Loucy (cell line): ENCODE data around the gene PCDHA5.
"Not testable (repeated sequence)": the region's sequence is repeated elsewhere in the genome, so short reads cannot be mapped to it uniquely, and the experiment has no call there.

ENCODE experiments used
- H2AFZ ChIP-seq: fragments of 200-600 bp; sonication (generic); 2 replicates; pipeline ENCODE4 v1.6.0; 2016; ENCODE audit warnings: antibody characterized with exemption, mild to moderate bottlenecking, low read length, moderate library complexity
- H3F3A ChIP-seq: fragments of 200-600 bp; 2 replicates; pipeline ENCODE4 v1.6.0; 2016; ENCODE audit warnings: antibody characterized with exemption, low read depth, mild to moderate bottlenecking
- H3K27me3 ChIP-seq: fragments of 200-600 bp; sonication (generic); 2 replicates; pipeline ENCODE4 v1.6.1; 2014; ENCODE audit warnings: low read length, mild to moderate bottlenecking; ENCODE audit not compliant: insufficient read depth, poor library complexity, severe bottlenecking
- H3K36me3 ChIP-seq: fragments of 200-600 bp; sonication (generic); 2 replicates; pipeline ENCODE4 v1.6.1; 2016; ENCODE audit warnings: low read length; ENCODE audit not compliant: insufficient read depth
- H3K4me1 ChIP-seq: fragments of 200-600 bp; sonication (generic); 2 replicates; pipeline ENCODE4 v1.5.1; 2014; ENCODE audit warnings: low read length, mild to moderate bottlenecking; ENCODE audit not compliant: insufficient read depth, poor library complexity, severe bottlenecking
- H3K4me2 ChIP-seq: fragments of 200-600 bp; sonication (generic); 2 replicates; pipeline ENCODE4 v1.6.0; 2014; ENCODE audit warnings: antibody characterized with exemption, low read length, low read depth, mild to moderate bottlenecking; ENCODE audit not compliant: poor library complexity, severe bottlenecking
- H3K4me3 ChIP-seq: fragments of 200-600 bp; sonication (generic); 2 replicates; pipeline ENCODE4 v1.5.1; 2014; ENCODE audit warnings: low read length, mild to moderate bottlenecking, mixed read lengths; ENCODE audit not compliant: poor library complexity, severe bottlenecking
- H3K79me2 ChIP-seq: fragments of 200-600 bp; sonication (generic); 2 replicates; pipeline ENCODE4 v1.6.1; 2014; ENCODE audit warnings: low read length; ENCODE audit not compliant: insufficient read depth
- H3K9ac ChIP-seq: fragments of 200-600 bp; sonication (generic); 2 replicates; pipeline ENCODE4 v1.6.0; 2014; ENCODE audit warnings: mild to moderate bottlenecking, low read depth, low read length, moderate library complexity; ENCODE audit not compliant: poor library complexity, severe bottlenecking
- H3K9me2 ChIP-seq: fragments of 200-600 bp; sonication (generic); replicated peaks from 2 replicates; pipeline ENCODE4 v1.6.1; 2016; ENCODE audit warnings: low read depth, low read length, mixed read lengths
- H3K9me3 ChIP-seq: fragments of 200-600 bp; sonication (generic); 2 replicates; pipeline ENCODE4 v1.6.1; 2014; ENCODE audit warnings: mild to moderate bottlenecking, antibody characterized with exemption, low read length, low read depth; ENCODE audit not compliant: insufficient read depth
- H4K20me1 ChIP-seq: fragments of 200-600 bp; sonication (generic); 2 replicates; pipeline ENCODE4 v1.6.0; 2014; ENCODE audit warnings: antibody characterized with exemption, low read length, mild to moderate bottlenecking; ENCODE audit not compliant: insufficient read depth, poor library complexity, severe bottlenecking
- EZH2phosphoT487 ChIP-seq: fragments of 200-600 bp; IDR thresholded peaks from 2 replicates; pipeline ENCODE4 v1.6.1; 2018; ENCODE audit warnings: antibody characterized with exemption, mild to moderate bottlenecking, moderate library complexity, borderline replicate concordance
- TF ChIP-seq, protein P1 (sequence below): fragments of 200-600 bp; sonication (generic); conservative IDR thresholded peaks from 2 replicates; pipeline ENCODE4 v1.5.1; 2014; ENCODE audit warnings: mild to moderate bottlenecking, antibody characterized with exemption, low read length

PCDHA5 gene

DNA sequence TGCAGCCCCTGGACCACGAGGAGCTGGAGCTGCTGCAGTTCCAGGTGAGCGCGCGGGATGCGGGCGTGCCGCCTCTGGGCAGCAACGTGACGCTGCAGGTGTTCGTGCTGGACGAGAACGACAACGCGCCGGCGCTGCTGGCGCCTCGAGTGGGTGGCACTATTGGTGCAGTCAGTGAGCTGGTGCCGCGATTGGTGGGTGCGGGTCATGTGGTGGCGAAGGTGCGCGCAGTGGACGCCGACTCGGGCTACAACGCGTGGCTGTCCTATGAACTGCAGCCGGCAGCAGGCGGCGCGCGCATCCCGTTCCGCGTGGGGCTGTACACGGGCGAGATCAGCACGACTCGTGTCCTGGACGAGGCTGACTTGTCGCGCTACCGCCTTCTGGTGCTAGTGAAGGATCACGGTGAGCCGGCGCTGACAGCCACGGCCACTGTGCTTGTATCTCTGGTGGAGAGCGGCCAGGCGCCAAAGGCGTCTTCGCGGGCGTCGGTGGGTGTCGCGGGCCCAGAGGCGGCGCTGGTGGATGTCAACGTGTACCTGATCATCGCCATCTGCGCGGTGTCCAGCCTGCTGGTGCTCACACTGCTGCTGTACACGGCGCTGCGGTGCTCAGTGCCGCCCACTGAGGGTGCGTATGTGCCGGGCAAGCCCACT lies 33.4 kb upstream of the PCDHA5 start:
- H3K27me3 ChIP-seq, H3K9me3 ChIP-seq, H3K4me1 ChIP-seq, H3K4me3 ChIP-seq, H3K79me2 ChIP-seq, H4K20me1 ChIP-seq, H3K9ac ChIP-seq, H3K9me2 ChIP-seq, H3K36me3 ChIP-seq, H2AFZ ChIP-seq, H3F3A ChIP-seq, H3K4me2 ChIP-seq: not testable (repeated sequence)

- H4K20me1 ChIP-seq: no peaks in the 10 kb centered on the region
- no peak overlapping the region for H3K4me3 ChIP-seq
- no peak overlapping the region for H3K4me2 ChIP-seq
- no peaks in the 10 kb centered on the region for H3K27me3 ChIP-seq
- no peaks in the 10 kb centered on the region for H3K79me2 ChIP-seq
- no peak overlapping the region for H2AFZ ChIP-seq
- H3K9me3 ChIP-seq: no peaks in the 10 kb centered on the region
- no peak overlapping the region for H3K9ac ChIP-seq
- no peaks in the 10 kb centered on the region for H3F3A ChIP-seq
- no peaks in the 10 kb centered on the region for H3K9me2 ChIP-seq
- H3K4me1 ChIP-seq: no peaks in the 10 kb centered on the region
- H3K36me3 ChIP-seq: no peaks in the 10 kb centered on the region
- TF ChIP-seq EZH2phosphoT487: no peak
- TF ChIP-seq, protein P1, sequence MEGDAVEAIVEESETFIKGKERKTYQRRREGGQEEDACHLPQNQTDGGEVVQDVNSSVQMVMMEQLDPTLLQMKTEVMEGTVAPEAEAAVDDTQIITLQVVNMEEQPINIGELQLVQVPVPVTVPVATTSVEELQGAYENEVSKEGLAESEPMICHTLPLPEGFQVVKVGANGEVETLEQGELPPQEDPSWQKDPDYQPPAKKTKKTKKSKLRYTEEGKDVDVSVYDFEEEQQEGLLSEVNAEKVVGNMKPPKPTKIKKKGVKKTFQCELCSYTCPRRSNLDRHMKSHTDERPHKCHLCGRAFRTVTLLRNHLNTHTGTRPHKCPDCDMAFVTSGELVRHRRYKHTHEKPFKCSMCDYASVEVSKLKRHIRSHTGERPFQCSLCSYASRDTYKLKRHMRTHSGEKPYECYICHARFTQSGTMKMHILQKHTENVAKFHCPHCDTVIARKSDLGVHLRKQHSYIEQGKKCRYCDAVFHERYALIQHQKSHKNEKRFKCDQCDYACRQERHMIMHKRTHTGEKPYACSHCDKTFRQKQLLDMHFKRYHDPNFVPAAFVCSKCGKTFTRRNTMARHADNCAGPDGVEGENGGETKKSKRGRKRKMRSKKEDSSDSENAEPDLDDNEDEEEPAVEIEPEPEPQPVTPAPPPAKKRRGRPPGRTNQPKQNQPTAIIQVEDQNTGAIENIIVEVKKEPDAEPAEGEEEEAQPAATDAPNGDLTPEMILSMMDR: no peak
Measured at GRCh38 chr5:140791089-140791488, 30.3 kb upstream of the PCDHA5 start.

- no peaks in the 10 kb centered on the region for H3K9me3 ChIP-seq
- H2AFZ ChIP-seq: no peak within 1 kb of the TSS
- no peaks in the 10 kb centered on the region for H3K9me2 ChIP-seq
- no peaks in the 10 kb centered on the region for H4K20me1 ChIP-seq
- H3K9ac ChIP-seq: no peak within 1 kb of the TSS
- H3K4me1 ChIP-seq: no peaks in the 10 kb centered on the region
- H3K36me3 ChIP-seq: no peaks in the 10 kb centered on the region
- TF ChIP-seq EZH2phosphoT487: no peak
- TF ChIP-seq, protein P1: peak; percentile 37; the same call in 1 of the 2 replicates
- H3K27me3 ChIP-seq: no peaks in the 10 kb centered on the region
- H3K4me3 ChIP-seq: no peak within 1 kb of the TSS
- no peaks in the 10 kb centered on the region for H3F3A ChIP-seq
- H3K4me2 ChIP-seq: no peak within 1 kb of the TSS
- H3K79me2 ChIP-seq: no peaks in the 10 kb centered on the region
Measured at GRCh38 chr5:140794595-140795258, 26.7 kb upstream of the PCDHA5 start, which contains the start of gene PCDHA2. PCDHA2 (plus strand) TSS chr5:140794852.

DNA sequence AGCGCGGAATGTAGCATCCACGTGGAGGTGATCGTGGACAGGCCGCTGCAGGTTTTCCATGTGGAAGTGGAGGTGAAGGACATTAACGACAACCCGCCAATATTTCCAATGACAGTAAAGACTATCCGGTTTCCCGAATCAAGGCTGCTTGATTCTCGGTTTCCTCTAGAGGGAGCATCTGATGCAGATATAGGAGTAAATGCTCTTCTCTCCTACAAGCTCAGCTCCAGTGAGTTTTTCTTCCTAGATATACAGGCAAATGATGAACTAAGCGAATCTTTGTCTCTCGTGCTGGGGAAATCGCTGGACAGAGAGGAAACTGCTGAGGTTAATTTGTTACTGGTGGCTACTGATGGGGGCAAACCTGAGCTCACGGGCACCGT lies 26.2 kb upstream of the PCDHA5 start:
- TF ChIP-seq, protein P1: 0 out of 2 replicates have a peak, but pooled peaks have one; percentile 7
- no peak for TF ChIP-seq EZH2phosphoT487
- Histone ChIP-seq H3K36me3 (no peaks in the 10 kb centered on the region), H3K4me3 (no peak overlapping the region), H2AFZ (no peak overlapping the region), H3K79me2 (no peaks in the 10 kb centered on the region), H3K4me1 (no peaks in the 10 kb centered on the region), H3K9me2 (no peaks in the 10 kb centered on the region), H3K4me2 (no peak overlapping the region), H3F3A (no peaks in the 10 kb centered on the region), H3K27me3 (no peaks in the 10 kb centered on the region), H4K20me1 (no peaks in the 10 kb centered on the region), H3K9ac (no peak overlapping the region), H3K9me3 (no peaks in the 10 kb centered on the region)

DNA sequence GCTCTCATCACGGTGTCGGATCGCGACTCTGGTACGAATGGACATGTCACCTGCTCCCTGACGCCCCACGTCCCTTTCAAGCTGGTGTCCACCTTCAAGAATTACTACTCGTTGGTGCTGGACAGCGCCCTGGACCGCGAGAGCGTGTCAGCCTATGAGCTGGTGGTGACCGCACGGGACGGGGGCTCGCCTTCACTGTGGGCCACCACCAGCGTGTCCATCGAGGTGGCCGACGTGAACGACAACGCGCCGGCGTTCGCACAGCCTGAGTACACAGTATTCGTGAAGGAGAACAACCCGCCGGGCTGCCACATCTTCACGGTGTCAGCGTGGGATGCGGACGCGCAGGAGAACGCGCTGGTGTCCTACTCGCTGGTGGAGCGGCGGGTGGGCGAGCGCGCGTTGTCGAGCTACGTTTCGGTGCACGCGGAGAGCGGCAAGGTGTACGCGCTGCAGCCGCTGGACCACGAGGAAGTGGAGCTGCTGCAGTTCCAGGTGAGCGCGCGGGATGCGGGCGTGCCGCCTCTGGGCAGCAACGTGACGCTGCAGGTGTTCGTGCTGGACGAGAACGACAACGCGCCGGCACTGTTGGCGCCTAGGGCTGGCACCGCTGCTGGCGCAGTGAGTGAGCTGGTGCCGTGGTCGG lies 25.2 kb upstream of the PCDHA5 start:
- H3K4me1 ChIP-seq, H2AFZ ChIP-seq, H3K27me3 ChIP-seq, H3F3A ChIP-seq, H3K36me3 ChIP-seq, H3K79me2 ChIP-seq, H3K9me2 ChIP-seq, H3K9ac ChIP-seq, H3K4me3 ChIP-seq, H3K9me3 ChIP-seq, H4K20me1 ChIP-seq, H3K4me2 ChIP-seq: not testable (repeated sequence)
